GM18951 (cell line): ENCODE results near the gene PIGL.
"Not testable (repeated sequence)": the region's sequence is repeated elsewhere in the genome, so short reads cannot be mapped to it uniquely, and the experiment has no call there.

Experiments
- POLR2A ChIP-seq: IDR thresholded peaks from 4 replicates; pipeline ENCODE4 v1.6.1; 2011; ENCODE audit warnings: mild to moderate bottlenecking; ENCODE audit not compliant: insufficient read length, insufficient read depth; ENCODE audit errors: extremely low read depth
- in situ Hi-C: fragments of 300-500 bp; cut with MboI; formaldehyde crosslinking; loops from one replicate; pipeline ENCODE4 v1.12.0; 2022; ENCODE audit warnings: low sequenced_read_pairs, mixed read lengths, inconsistent platforms; ENCODE audit not compliant: unreplicated experiment

PIGL gene

GRCh38 chr17:16217002-16217635 is at the start of gene PIGL:
TSS of gene PIGL (plus strand) at chr17:16217210. CDS start at chr17:16217227, 17 bp downstream.
- in situ Hi-C loops: no loop called here
- TF ChIP-seq POLR2A: peak; percentile 95

GRCh38 chr17:16171613-16172012 is 45.4 kb upstream of the PIGL start:
- in situ Hi-C loops: no loop called here
- no peak for TF ChIP-seq POLR2A

- no peak for TF ChIP-seq POLR2A
- in situ Hi-C loops: no loop called here
These were observed 38.2 kb upstream of the PIGL start for GRCh38 chr17:16178836-16179235.

- in situ Hi-C loops: no loop called here
- no peak for TF ChIP-seq POLR2A
These were observed 35.4 kb upstream of the PIGL start for GRCh38 chr17:16181581-16181980.

- in situ Hi-C loops: no loop called here
- no peak for TF ChIP-seq POLR2A
These were observed 29.4 kb upstream of the PIGL start for GRCh38 chr17:16187642-16188041.

GRCh38 chr17:16189791-16190348 is 27.1 kb upstream of the PIGL start:
- no peak for TF ChIP-seq POLR2A
- in situ Hi-C loops: no loop called here

GRCh38 chr17:16190703-16191360 is 26.2 kb upstream of the PIGL start:
- TF ChIP-seq POLR2A: no peak
- in situ Hi-C loops: no loop called here

- in situ Hi-C loops: no loop called here
- TF ChIP-seq POLR2A: no peak
These were observed 25.4 kb upstream of the PIGL start for GRCh38 chr17:16191604-16192003.

- in situ Hi-C loops: not testable (repeated sequence)
These were observed 22.6 kb upstream of the PIGL start for GRCh38 chr17:16194307-16194835.

GRCh38 chr17:16197276-16197675 is 19.7 kb upstream of the PIGL start:
- no peak for TF ChIP-seq POLR2A
- in situ Hi-C loops: no loop called here

- in situ Hi-C loops: no loop called here
- TF ChIP-seq POLR2A: no peak
These were observed 17.9 kb upstream of the PIGL start for GRCh38 chr17:16199093-16199492.

- in situ Hi-C loops: not testable (repeated sequence)
These were observed 15.3 kb upstream of the PIGL start for GRCh38 chr17:16201693-16202131.

GRCh38 chr17:16202554-16203500 is 14.2 kb upstream of the PIGL start:
- in situ Hi-C loops: not testable (repeated sequence)

GRCh38 chr17:16204763-16205162 is 12.2 kb upstream of the PIGL start:
- in situ Hi-C loops: not testable (repeated sequence)
